Sigmoid colon (tissue), 7 donors: ENCODE data around the gene OLFM1. TPM values are rescaled to one million over a fixed set of nuclear protein-coding genes. Genes with fewer than 3 reads are reported as not detected.
"Not testable (repeated sequence)": the region's sequence is repeated elsewhere in the genome, so short reads cannot be mapped to it uniquely, and the experiment has no call there.

Source experiments
- DNase-seq: peaks from one replicate; pipeline ENCODE4 v3.0.0-alpha.2; 2019
- H3K27ac ChIP-seq, 4 donors: fragments of 200-600 bp; sonication (generic); one replicate each; pipeline ENCODE4 v1.5.1; 2016 to 2019; ENCODE audit warnings: mild to moderate bottlenecking in 1 of 4
- H3K27me3 ChIP-seq, 3 donors: fragments of 200-600 bp; sonication (generic); one replicate each; pipeline ENCODE4 v1.5.1; 2019; ENCODE audit warnings: mild to moderate bottlenecking in 1 of 3
- H3K36me3 ChIP-seq, 4 donors: fragments of 200-600 bp; sonication (generic); one replicate each; pipeline ENCODE4 v1.5.1; 2016 to 2019
- H3K4me1 ChIP-seq, 4 donors: fragments of 200-600 bp; sonication (generic); one replicate each; pipeline ENCODE4 v1.5.1; 2017 to 2019
- H3K4me3 ChIP-seq, 4 donors: fragments of 200-600 bp; sonication (generic); one replicate each; pipeline ENCODE4 v1.5.1; 2017 to 2019; ENCODE audit warnings: mild to moderate bottlenecking in 2 of 4, moderate library complexity in 1 of 4
- H3K9me3 ChIP-seq, 4 donors: fragments of 200-600 bp in 3 of 4; sonication (generic) in 3 of 4; one replicate each; pipeline versions ENCODE4 v1.5.1 to v1.6.1; 2013 to 2019
- CTCF ChIP-seq, 4 experiments: fragments of 450-650 bp in 3 of 4; fragments of 200-600 bp in 1 of 4; IDR thresholded peaks; one replicate each; pipeline ENCODE4 v1.5.1; 2016 to 2019; ENCODE audit warnings: antibody characterized with exemption in 4 of 4, mild to moderate bottlenecking in 3 of 4, moderate library complexity in 2 of 4
- EP300 ChIP-seq, 4 donors: sonication (generic); formaldehyde crosslinking; IDR thresholded peaks; one replicate each; pipeline ENCODE4 v1.6.1; 2017; ENCODE audit warnings: antibody characterized with exemption in 4 of 4
- POLR2A ChIP-seq, 2 donors: fragments of 450-650 bp; IDR thresholded peaks; one replicate each; pipeline ENCODE4 v1.6.1; 2016; ENCODE audit warnings: antibody characterized with exemption in 2 of 2, mild to moderate bottlenecking in 2 of 2, moderate library complexity in 2 of 2
- POLR2AphosphoS5 ChIP-seq, 4 donors: sonication (generic); formaldehyde crosslinking; IDR thresholded peaks; one replicate each; pipeline ENCODE4 v1.6.1; 2017; ENCODE audit warnings: antibody characterized with exemption in 4 of 4
- WGBS, 2 donors: extraction: QIAGEN DNeasy Blood & Tissue Kit; methylation state at CpG; one replicate each; pipeline ENCODE4 v1.1.7; 2013; 5-methylcytosine and 5-hydroxymethylcytosine counted together
- intact Hi-C: fragments of 100-400 bp; cut with DNase I; formaldehyde crosslinking; loops from one replicate; pipeline ENCODE4 v1.15.1; 2023
- polyA plus RNA-seq, 3 donors: library from polyadenylated mRNA; stranded (reverse); fragments of 200-250 nt; gene quantifications; one replicate each; pipeline ENCODE4 v1.2.3, GENCODE V29; 2013
- total RNA-seq, 4 donors: library from RNA; depleted of rRNA; stranded (reverse); fragments of >200 nt; gene quantifications; one replicate each; pipeline ENCODE4 v1.1.0, GENCODE V29; 2016
- donor health status: healthy with polysubstance abuse.
- donor health status: Bipolar disorder and iron deficiency.
- donor health status: healthy.

Gene OLFM1
- total and polyA plus RNA-seq, 7 donors = 1.2 to 19.3 (median 13.6) TPM

- TF ChIP-seq POLR2A (IDR thresholded peaks at IDR 0.05) (no peak), CTCF (IDR thresholded peaks at IDR 0.05) (no peak), POLR2AphosphoS5 (IDR thresholded peaks at IDR 0.05) (no peak), EP300 (IDR thresholded peaks at IDR 0.05) (no peak)
- 25 to 39% methylated on average over 10 of the region's 10 CpGs for WGBS, 2 donors
- intact Hi-C loops = no loop called here
- no peaks in the 10 kb centered on the region for H3K9me3 ChIP-seq
- peaks cover 0 to 40% (median 19%) of the 10 kb centered on the region in 3 donors for H3K27me3 ChIP-seq
- no peaks in the 10 kb centered on the region for H3K36me3 ChIP-seq
- H3K4me3 ChIP-seq = no peak overlapping the region
- no peak for DNase-seq
- no peak overlapping the region for H3K27ac ChIP-seq
- peaks cover 0 to 12% (median 11%) of the 10 kb centered on the region in 4 donors for H3K4me1 ChIP-seq
These were observed 20.2 kb downstream of the OLFM1 start for GRCh38 chr9:135107581-135108235.

GRCh38 chr9:135108831-135109510, 21.5 kb downstream of the OLFM1 start:
- 55 to 58% methylated on average over 15 of the region's 15 CpGs for WGBS, 2 donors
- no peak for DNase-seq
- Histone ChIP-seq H3K27me3 (peaks cover 0 to 40% (median 19%) of the 10 kb centered on the region in 3 donors), H3K4me3 (no peak overlapping the region), H3K27ac (no peak overlapping the region), H3K9me3 (no peaks in the 10 kb centered on the region), H3K36me3 (no peaks in the 10 kb centered on the region), H3K4me1 (no peaks in the 10 kb centered on the region)
- TF ChIP-seq CTCF (IDR thresholded peaks at IDR 0.05) (no peak), POLR2AphosphoS5 (IDR thresholded peaks at IDR 0.05) (no peak), EP300 (IDR thresholded peaks at IDR 0.05) (no peak), POLR2A (IDR thresholded peaks at IDR 0.05) (no peak)
- intact Hi-C loops = no loop called here

GRCh38 chr9:135109650-135110049, 22.2 kb downstream of the OLFM1 start:
- no peaks in the 10 kb centered on the region for H3K4me1 ChIP-seq
- no peak for DNase-seq
- H3K9me3 ChIP-seq = no peaks in the 10 kb centered on the region
- no peak overlapping the region for H3K27ac ChIP-seq
- H3K27me3 ChIP-seq = peaks cover 0 to 40% (median 19%) of the 10 kb centered on the region in 3 donors
- 61 to 72% methylated on average over 8 of the region's 8 CpGs for WGBS, 2 donors
- no peaks in the 10 kb centered on the region for H3K36me3 ChIP-seq
- TF ChIP-seq CTCF (IDR thresholded peaks at IDR 0.05) = no peak
- TF ChIP-seq POLR2AphosphoS5 (IDR thresholded peaks at IDR 0.05) = no peak
- no peak for TF ChIP-seq POLR2A (IDR thresholded peaks at IDR 0.05)
- no peak for TF ChIP-seq EP300 (IDR thresholded peaks at IDR 0.05)
- intact Hi-C loops = no loop called here
- no peak overlapping the region for H3K4me3 ChIP-seq

GRCh38 chr9:135110416-135110815, 22.9 kb downstream of the OLFM1 start:
- 57 to 64% methylated on average over 14 of the region's 14 CpGs for WGBS, 2 donors

GRCh38 chr9:135111600-135111999, 24.1 kb downstream of the OLFM1 start:
- H3K4me1 ChIP-seq, DNase-seq, H3K9me3 ChIP-seq, H3K4me3 ChIP-seq, H3K36me3 ChIP-seq, H3K27ac ChIP-seq, intact Hi-C loops: not testable (repeated sequence)
- H3K27me3 ChIP-seq = peaks cover 0 to 27% (median 7%) of the 10 kb centered on the region in 3 donors
- WGBS, 2 donors = 80 to 84% methylated on average over 12 of the region's 12 CpGs

More at GRCh38 chr9:135110416-135110815, 22.9 kb downstream of the OLFM1 start:
- no peaks in the 10 kb centered on the region for H3K4me1 ChIP-seq
- no peak for DNase-seq
- no peaks in the 10 kb centered on the region for H3K9me3 ChIP-seq
- TF ChIP-seq EP300 (IDR thresholded peaks at IDR 0.05) = no peak
- no peak for TF ChIP-seq CTCF (IDR thresholded peaks at IDR 0.05)
- TF ChIP-seq POLR2AphosphoS5 (IDR thresholded peaks at IDR 0.05) = no peak
- TF ChIP-seq POLR2A (IDR thresholded peaks at IDR 0.05) = no peak
- H3K4me3 ChIP-seq = no peak overlapping the region
- no peaks in the 10 kb centered on the region for H3K36me3 ChIP-seq
- H3K27me3 ChIP-seq = peaks cover 0 to 38% (median 19%) of the 10 kb centered on the region in 3 donors
- H3K27ac ChIP-seq = no peak overlapping the region
- intact Hi-C loops = no loop called here
